GM23248 (cell line): ENCODE results near the gene TTBK2. TPM values are rescaled to one million over a fixed set of nuclear protein-coding genes. Genes with fewer than 3 reads are reported as not detected.

Source experiments
- DNase-seq: peaks from one replicate; pipeline ENCODE4 v3.0.0-alpha.2; 2015
- H2AFZ ChIP-seq: fragments of 200-600 bp; sonication (generic); 2 replicates; pipeline ENCODE4 v1.6.1; 2016; ENCODE audit warnings: antibody characterized with exemption
- H3F3A ChIP-seq: fragments of 200-600 bp; sonication (generic); 2 replicates; pipeline ENCODE4 v1.6.1; 2016; ENCODE audit warnings: mild to moderate bottlenecking, antibody characterized with exemption, mixed run types; ENCODE audit not compliant: insufficient read depth
- H3K27ac ChIP-seq: fragments of 200-600 bp; sonication (generic); 2 replicates; pipeline ENCODE4 v1.5.1; 2016; ENCODE audit warnings: mild to moderate bottlenecking
- H3K27me3 ChIP-seq: fragments of 200-600 bp; sonication (generic); replicated peaks from 2 replicates; pipeline ENCODE4 v1.6.1; 2016; ENCODE audit warnings: mild to moderate bottlenecking; ENCODE audit not compliant: insufficient read depth
- H3K36me3 ChIP-seq: fragments of 200-600 bp; sonication (generic); 2 replicates; pipeline ENCODE4 v1.6.1; 2016; ENCODE audit warnings: low read depth, mild to moderate bottlenecking
- H3K4me1 ChIP-seq: fragments of 200-600 bp; sonication (generic); 2 replicates; pipeline ENCODE4 v1.6.1; 2016; ENCODE audit warnings: mild to moderate bottlenecking; ENCODE audit not compliant: insufficient read depth
- H3K4me2 ChIP-seq: fragments of 200-600 bp; sonication (generic); one replicate; pipeline ENCODE4 v1.6.1; 2016; ENCODE audit warnings: mild to moderate bottlenecking; ENCODE audit not compliant: unreplicated experiment
- H3K4me3 ChIP-seq: fragments of 200-600 bp; sonication (generic); 2 replicates; pipeline ENCODE4 v1.5.1; 2016; ENCODE audit warnings: mild to moderate bottlenecking
- H3K79me2 ChIP-seq: fragments of 200-600 bp; sonication (generic); 2 replicates; pipeline ENCODE4 v1.6.1; 2016; ENCODE audit warnings: mild to moderate bottlenecking; ENCODE audit not compliant: insufficient read depth
- H3K9ac ChIP-seq: fragments of 200-600 bp; sonication (generic); 2 replicates; pipeline ENCODE4 v1.6.1; 2016; ENCODE audit warnings: mild to moderate bottlenecking
- H3K9me2 ChIP-seq: fragments of 200-600 bp; sonication (generic); 2 replicates; pipeline ENCODE4 v1.6.1; 2016; ENCODE audit warnings: mixed run types, mild to moderate bottlenecking, moderate library complexity; ENCODE audit not compliant: insufficient read depth
- H3K9me3 ChIP-seq: fragments of 200-600 bp; sonication (generic); one replicate; pipeline ENCODE4 v1.6.1; 2017; ENCODE audit warnings: low read depth
- H4K20me1 ChIP-seq: fragments of 200-600 bp; sonication (generic); 2 replicates; pipeline ENCODE4 v1.6.0; 2016; ENCODE audit not compliant: insufficient read depth
- EZH2 ChIP-seq: fragments of 200-600 bp; sonication (generic); IDR thresholded peaks from 2 replicates; pipeline ENCODE4 v1.6.1; 2018; ENCODE audit warnings: antibody characterized with exemption, mild to moderate bottlenecking; ENCODE audit not compliant: insufficient read depth, poor library complexity, severe bottlenecking
- EZH2phosphoT487 ChIP-seq: fragments of 200-600 bp; sonication (generic); IDR thresholded peaks from 2 replicates; pipeline ENCODE4 v1.6.1; 2018; ENCODE audit warnings: antibody characterized with exemption, moderate library complexity, mild to moderate bottlenecking, low read depth; ENCODE audit not compliant: insufficient read depth
- WGBS, 2 experiments: methylation state at CpG; one replicate each; pipeline ENCODE4 v1.1.6; 2015 to 2017; ENCODE audit warnings: low lambda C conversion rate in 2 of 2, low coverage in 1 of 2; ENCODE audit errors: missing lambda C conversion rate in 2 of 2; 5-methylcytosine and 5-hydroxymethylcytosine counted together
- in situ Hi-C: fragments of 300-500 bp; cut with MboI; formaldehyde crosslinking; loops from 2 replicates; pipeline ENCODE4 v1.15.0; 2020
- polyA plus RNA-seq: library from polyadenylated mRNA; unstranded; fragments of >200 nt; fragmentation: Nextera tagmentation; extraction: Ambion mirVana; gene quantifications from 2 replicates; pipeline ENCODE4 v1.2.1, GENCODE V29; 2016
- total RNA-seq: library from RNA; depleted of rRNA; stranded (reverse); fragments of >200 nt; shearing (Covaris generic); gene quantifications from 2 replicates; pipeline ENCODE4 v1.2.3, GENCODE V29; 2014

The TTBK2 gene
- total and polyA plus RNA-seq, 2 experiments from 2014 or later, result 5.1 to 6.3 TPM

GRCh38 chr15:42832576-42832975, 88.0 kb downstream of the TTBK2 start:
- no peaks in the 10 kb centered on the region for H3K9me2 ChIP-seq
- H3K9me3 ChIP-seq, result no peaks in the 10 kb centered on the region
- peak overlapping the region; percentile 17; the same call in 1 of the 2 replicates for H3K27ac ChIP-seq
- in situ Hi-C loops, result no loop called here
- peak; percentile 87 for DNase-seq
- H3K36me3 ChIP-seq, result no peaks in the 10 kb centered on the region
- H4K20me1 ChIP-seq, result no peaks in the 10 kb centered on the region
- no peak overlapping the region for H3K4me3 ChIP-seq
- H3K79me2 ChIP-seq, result no peaks in the 10 kb centered on the region
- H3K9ac ChIP-seq, result no peak overlapping the region
- WGBS, 2 experiments, result 18 to 31% methylated on average over 5 of the region's 5 CpGs
- no peaks in the 10 kb centered on the region for H3K27me3 ChIP-seq
- peak overlapping the region; percentile 29 for H3K4me2 ChIP-seq
- H3F3A ChIP-seq, result no peaks in the 10 kb centered on the region
- TF ChIP-seq EZH2phosphoT487 (no peak), EZH2 (no peak)
- peaks cover 11% of the 10 kb centered on the region for H3K4me1 ChIP-seq
- H2AFZ ChIP-seq, result no peak overlapping the region

- Histone ChIP-seq H3K27ac (no peak overlapping the region), H4K20me1 (no peaks in the 10 kb centered on the region), H3K9ac (no peak overlapping the region), H3K27me3 (no peaks in the 10 kb centered on the region), H3K4me1 (no peaks in the 10 kb centered on the region), H3K79me2 (no peaks in the 10 kb centered on the region), H3K4me3 (no peak overlapping the region), H3K9me2 (no peaks in the 10 kb centered on the region), H2AFZ (no peak overlapping the region), H3F3A (no peaks in the 10 kb centered on the region), H3K36me3 (no peaks in the 10 kb centered on the region), H3K4me2 (no peak overlapping the region), H3K9me3 (no peaks in the 10 kb centered on the region)
- in situ Hi-C loops, result no loop called here
- no peak for TF ChIP-seq EZH2phosphoT487
- no peak for TF ChIP-seq EZH2
- no peak for DNase-seq
- WGBS, 2 experiments, result 80 to 91% methylated on average over 4 of the region's 4 CpGs
Measured at GRCh38 chr15:42826251-42826890, 94.2 kb downstream of the TTBK2 start.

- H3F3A ChIP-seq, result no peaks in the 10 kb centered on the region
- TF ChIP-seq EZH2 (no peak), EZH2phosphoT487 (no peak)
- no peaks in the 10 kb centered on the region for H3K4me1 ChIP-seq
- H3K36me3 ChIP-seq, result no peaks in the 10 kb centered on the region
- H3K9me2 ChIP-seq, result no peaks in the 10 kb centered on the region
- no peak for DNase-seq
- no peak overlapping the region for H2AFZ ChIP-seq
- no peaks in the 10 kb centered on the region for H3K79me2 ChIP-seq
- H3K9ac ChIP-seq, result no peak overlapping the region
- H3K27ac ChIP-seq, result no peak overlapping the region
- no peaks in the 10 kb centered on the region for H4K20me1 ChIP-seq
- in situ Hi-C loops, result no loop called here
- no peak overlapping the region for H3K4me3 ChIP-seq
- WGBS, 2 experiments, result 97 to 99% methylated on average over 8 of the region's 8 CpGs
- H3K27me3 ChIP-seq, result no peaks in the 10 kb centered on the region
- H3K4me2 ChIP-seq, result no peak overlapping the region
- no peaks in the 10 kb centered on the region for H3K9me3 ChIP-seq
Measured at GRCh38 chr15:42825599-42825998, 95.0 kb downstream of the TTBK2 start.

- in situ Hi-C loops, result no loop called here
- no peaks in the 10 kb centered on the region for H3F3A ChIP-seq
- no peak for DNase-seq
- no peak overlapping the region for H3K4me2 ChIP-seq
- H3K9me3 ChIP-seq, result no peaks in the 10 kb centered on the region
- H3K27ac ChIP-seq, result no peak overlapping the region
- no peaks in the 10 kb centered on the region for H3K79me2 ChIP-seq
- TF ChIP-seq EZH2, result no peak
- TF ChIP-seq EZH2phosphoT487, result no peak
- no peak overlapping the region for H3K9ac ChIP-seq
- no peak overlapping the region for H2AFZ ChIP-seq
- H3K9me2 ChIP-seq, result no peaks in the 10 kb centered on the region
- H4K20me1 ChIP-seq, result no peaks in the 10 kb centered on the region
- no peak overlapping the region for H3K4me3 ChIP-seq
- no peaks in the 10 kb centered on the region for H3K27me3 ChIP-seq
- WGBS, 2 experiments, result 77 to 83% methylated on average over 3 of the region's 3 CpGs
- H3K36me3 ChIP-seq, result no peaks in the 10 kb centered on the region
- no peaks in the 10 kb centered on the region for H3K4me1 ChIP-seq
Measured at GRCh38 chr15:42820811-42821210, 99.8 kb downstream of the TTBK2 start.
